Epithelial cell of proximal tubule (primary cell): ENCODE results near the gene PFN3. TPM values are rescaled to one million over a fixed set of nuclear protein-coding genes. Genes with fewer than 3 reads are reported as not detected.

Experiments
- DNase-seq: peaks from one replicate; pipeline ENCODE4 v3.0.0-alpha.2; 2011; ENCODE audit warnings: low read depth
- H3K4me3 ChIP-seq: 2 replicates; pipeline ENCODE4 v1.5.1; 2011; ENCODE audit warnings: low read depth, mild to moderate bottlenecking, low read length
- CTCF ChIP-seq: conservative IDR thresholded peaks from 2 replicates; pipeline ENCODE4 v1.5.1; 2012; ENCODE audit warnings: low read depth, mild to moderate bottlenecking, low read length
- total RNA-seq: library from RNA; depleted of rRNA; stranded (reverse); fragments of >200 nt; gene quantifications from 2 replicates; pipeline ENCODE4 v1.2.3, GENCODE V29; 2015

Gene PFN3
- total RNA-seq, 1 donor from 2014 or later = not detected

- no peak for DNase-seq
- H3K4me3 ChIP-seq = no peak overlapping the region
- no peak for TF ChIP-seq CTCF
Measured at GRCh38 chr5:177431317-177432142, 31.1 kb upstream of the PFN3 start.

GRCh38 chr5:177430972-177431316, 30.5 kb upstream of the PFN3 start:
- H3K4me3 ChIP-seq = no peak overlapping the region
- DNase-seq = no peak
- TF ChIP-seq CTCF = no peak

GRCh38 chr5:177430140-177430951, 29.9 kb upstream of the PFN3 start:
- H3K4me3 ChIP-seq = no peak overlapping the region
- no peak for TF ChIP-seq CTCF
- DNase-seq = no peak

- H3K4me3 ChIP-seq = no peak overlapping the region
- no peak for DNase-seq
- TF ChIP-seq CTCF = no peak
Measured at GRCh38 chr5:177429248-177430040, 29.0 kb upstream of the PFN3 start.

- no peak for TF ChIP-seq CTCF
- no peak overlapping the region for H3K4me3 ChIP-seq
- no peak for DNase-seq
Measured at GRCh38 chr5:177428574-177429217, 28.2 kb upstream of the PFN3 start.

- DNase-seq = no peak
- TF ChIP-seq CTCF = no peak
- H3K4me3 ChIP-seq = no peak overlapping the region
Measured at GRCh38 chr5:177427919-177428573, 27.6 kb upstream of the PFN3 start.
